MCF 10A (cell line): ENCODE data around the gene CHID1. TPM values are rescaled to one million over a fixed set of nuclear protein-coding genes. Genes with fewer than 3 reads are reported as not detected.
A peak's percentile ranks its signal among the peaks of the same experiment; 100 is the strongest.

ENCODE experiments used
- BruUV-seq: library from RNA; stranded (reverse); fragments of 400-500 nt; replicated peaks from 2 replicates; lab custom pipeline; 2021; lab: Mats Ljungman, UMichigan
- CTCF ChIA-PET: fragments of 300-600 bp; sonication (Branson Sonifier 250); formaldehyde crosslinking; extraction: SDS; loops from one replicate; lab custom pipeline; 2021; ENCODE audit warnings: antibody characterized with exemption, inconsistent platforms; lab: Yijun Ruan, JAX
- POLR2A ChIA-PET: fragments of 300-600, 350-650 bp; sonication (Branson Sonifier 250); formaldehyde crosslinking; extraction: SDS; loops from one replicate; lab custom pipeline; 2020; ENCODE audit warnings: antibody characterized with exemption, inconsistent platforms; lab: Yijun Ruan, JAX
- DNase-seq: peaks from one replicate; pipeline ENCODE4 v3.0.0-alpha.2; 2018; ENCODE audit not compliant: unreplicated experiment
- H3K27ac Mint-ChIP-seq: one replicate; pipeline ENCODE4 v1.8.0; 2022; ENCODE audit warnings: mild to moderate bottlenecking, low read depth, mixed read lengths; ENCODE audit not compliant: unreplicated experiment
- H3K27me3 Mint-ChIP-seq: one replicate; pipeline ENCODE4 v1.8.0; 2022; ENCODE audit warnings: mixed read lengths; ENCODE audit not compliant: insufficient read depth, unreplicated experiment
- H3K36me3 Mint-ChIP-seq: one replicate; pipeline ENCODE4 v1.8.0; 2022; ENCODE audit warnings: mild to moderate bottlenecking, moderate library complexity, mixed read lengths; ENCODE audit not compliant: insufficient read depth, unreplicated experiment
- H3K4me1 Mint-ChIP-seq: one replicate; pipeline ENCODE4 v1.8.0; 2022; ENCODE audit warnings: mixed read lengths; ENCODE audit not compliant: insufficient read depth, unreplicated experiment
- H3K4me3 Mint-ChIP-seq: one replicate; pipeline ENCODE4 v1.8.0; 2022; ENCODE audit warnings: mild to moderate bottlenecking, moderate library complexity, mixed read lengths; ENCODE audit not compliant: unreplicated experiment
- H3K9me3 Mint-ChIP-seq: one replicate; pipeline ENCODE4 v1.8.0; 2022; ENCODE audit warnings: mixed read lengths; ENCODE audit not compliant: unreplicated experiment
- intact Hi-C: fragments of 100-400 bp; cut with micrococcal nuclease; formaldehyde crosslinking; loops from 2 replicates; pipeline ENCODE4 v1.14.1; 2022
- total RNA-seq: library from RNA; stranded (reverse); gene quantifications from 2 replicates; pipeline ENCODE4 v1.2.3, GENCODE V29; 2022
- TF ChIP-seq, protein P1 (sequence below): fragments of 200-600 bp; IDR thresholded peaks from one replicate; pipeline ENCODE4 v1.8.0; 2022; ENCODE audit warnings: antibody characterized with exemption, mild to moderate bottlenecking; ENCODE audit not compliant: unreplicated experiment

Gene CHID1
- total RNA-seq, 1 experiment from 2014 or later, result 94.8 TPM

DNA sequence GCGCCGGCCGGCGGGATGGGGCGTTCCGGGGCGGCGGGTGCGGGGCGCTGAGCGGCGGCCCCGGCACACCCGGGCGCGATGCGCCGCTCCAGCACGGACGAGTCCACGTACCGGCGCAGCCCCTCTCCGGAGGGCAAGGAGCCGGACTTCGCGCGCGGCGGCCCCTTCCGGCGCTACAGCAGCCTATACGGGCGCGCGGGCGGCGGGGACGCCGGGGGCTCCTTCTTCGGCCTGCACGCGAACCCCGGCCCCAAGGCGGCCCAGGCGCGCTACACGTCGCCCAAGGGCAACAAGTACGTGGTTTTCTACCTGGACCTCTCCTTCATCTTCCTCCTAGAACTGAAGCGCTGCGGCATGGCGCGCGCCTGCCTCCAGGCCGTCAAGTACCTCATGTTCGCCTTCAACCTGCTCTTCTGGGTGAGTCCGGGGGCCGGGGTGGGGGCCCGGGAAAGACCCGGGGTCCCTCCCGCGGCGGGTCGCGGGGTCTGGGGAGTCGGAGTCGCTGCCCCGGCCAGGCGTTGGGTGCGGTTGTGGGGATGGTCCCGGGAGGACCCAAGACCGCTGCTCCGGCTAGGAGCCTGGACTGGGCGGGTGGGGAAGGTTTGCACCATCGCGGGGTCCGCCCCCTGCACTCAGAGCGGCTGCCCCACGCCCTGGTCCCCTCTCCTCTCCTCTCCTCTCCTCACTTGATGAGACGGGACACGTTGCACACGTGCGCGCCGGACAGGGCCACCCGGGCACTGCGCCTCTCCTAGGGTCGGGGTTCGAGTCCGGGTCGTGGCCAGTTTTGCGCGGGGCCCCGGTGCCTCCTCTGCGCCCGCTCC is 60.4 kb downstream of the CHID1 start:
- Mint-ChIP-seq H3K36me3 (peaks cover 33% of the 10 kb centered on the region), H3K4me3 (no peak overlapping the region), H3K27me3 (no peaks in the 10 kb centered on the region), H3K9me3 (no peaks in the 10 kb centered on the region), H3K4me1 (peaks cover 10% of the 10 kb centered on the region), H3K27ac (no peak overlapping the region)
- TF ChIP-seq, protein P1, sequence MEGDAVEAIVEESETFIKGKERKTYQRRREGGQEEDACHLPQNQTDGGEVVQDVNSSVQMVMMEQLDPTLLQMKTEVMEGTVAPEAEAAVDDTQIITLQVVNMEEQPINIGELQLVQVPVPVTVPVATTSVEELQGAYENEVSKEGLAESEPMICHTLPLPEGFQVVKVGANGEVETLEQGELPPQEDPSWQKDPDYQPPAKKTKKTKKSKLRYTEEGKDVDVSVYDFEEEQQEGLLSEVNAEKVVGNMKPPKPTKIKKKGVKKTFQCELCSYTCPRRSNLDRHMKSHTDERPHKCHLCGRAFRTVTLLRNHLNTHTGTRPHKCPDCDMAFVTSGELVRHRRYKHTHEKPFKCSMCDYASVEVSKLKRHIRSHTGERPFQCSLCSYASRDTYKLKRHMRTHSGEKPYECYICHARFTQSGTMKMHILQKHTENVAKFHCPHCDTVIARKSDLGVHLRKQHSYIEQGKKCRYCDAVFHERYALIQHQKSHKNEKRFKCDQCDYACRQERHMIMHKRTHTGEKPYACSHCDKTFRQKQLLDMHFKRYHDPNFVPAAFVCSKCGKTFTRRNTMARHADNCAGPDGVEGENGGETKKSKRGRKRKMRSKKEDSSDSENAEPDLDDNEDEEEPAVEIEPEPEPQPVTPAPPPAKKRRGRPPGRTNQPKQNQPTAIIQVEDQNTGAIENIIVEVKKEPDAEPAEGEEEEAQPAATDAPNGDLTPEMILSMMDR, result no peak
- BruUV-seq, result no TSS peak
- POLR2A ChIA-PET, result no interaction called here
- intact Hi-C loops, result no loop called here
- DNase-seq, result no peak
- CTCF ChIA-PET, result no interaction called here

DNA sequence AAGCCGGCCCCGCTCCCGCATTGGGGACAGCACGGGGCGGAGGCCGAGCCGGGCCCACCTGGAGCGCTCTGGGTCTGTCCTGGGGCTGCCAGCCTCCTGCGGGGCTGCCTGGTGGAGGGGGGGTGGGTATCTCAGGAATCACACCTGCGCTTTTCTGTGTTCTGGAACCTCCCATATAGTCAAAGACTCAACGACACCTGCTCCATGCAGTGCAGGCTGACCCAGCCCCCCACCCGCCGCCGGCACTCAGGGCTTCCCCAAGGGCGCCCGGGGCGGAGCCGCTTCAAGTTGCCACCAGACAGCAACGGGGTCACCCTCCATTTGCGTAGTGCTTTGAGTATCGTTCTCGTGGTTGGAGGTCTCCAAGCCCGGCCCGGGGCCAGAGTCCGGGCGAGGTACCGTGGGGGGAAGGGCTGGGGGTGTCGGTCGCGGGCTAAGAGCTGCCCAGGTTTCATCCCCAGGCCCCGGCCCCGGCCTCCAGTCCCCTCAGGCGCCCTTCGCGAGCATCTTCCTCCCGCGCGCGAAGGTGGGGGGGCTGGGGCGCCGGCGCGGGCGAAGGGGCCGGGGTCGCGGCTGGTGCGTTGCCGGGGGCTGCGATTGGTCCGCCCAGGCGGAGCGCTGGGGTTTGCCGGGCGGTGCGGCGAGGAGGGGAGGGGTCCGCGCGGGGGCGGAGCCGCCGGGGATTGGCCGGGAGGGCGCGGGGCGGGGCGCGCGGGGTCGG is 61.3 kb downstream of the CHID1 start:
- peaks cover 33% of the 10 kb centered on the region for H3K36me3 Mint-ChIP-seq
- intact Hi-C loops, result no loop called here
- no peaks in the 10 kb centered on the region for H3K9me3 Mint-ChIP-seq
- H3K4me1 Mint-ChIP-seq, result peaks cover 15% of the 10 kb centered on the region
- H3K27ac Mint-ChIP-seq, result no peak overlapping the region
- TF ChIP-seq, protein P1, result no peak
- no peak for DNase-seq
- no TSS peak for BruUV-seq
- CTCF ChIA-PET, result interaction anchor here (0.9 kb wide), 1 partner anchor 202 kb away, joined by 6 read pairs; no protein-coding TSS in a partner anchor
- no peak overlapping the region for H3K4me3 Mint-ChIP-seq
- POLR2A ChIA-PET, result no interaction called here
- no peaks in the 10 kb centered on the region for H3K27me3 Mint-ChIP-seq

DNA sequence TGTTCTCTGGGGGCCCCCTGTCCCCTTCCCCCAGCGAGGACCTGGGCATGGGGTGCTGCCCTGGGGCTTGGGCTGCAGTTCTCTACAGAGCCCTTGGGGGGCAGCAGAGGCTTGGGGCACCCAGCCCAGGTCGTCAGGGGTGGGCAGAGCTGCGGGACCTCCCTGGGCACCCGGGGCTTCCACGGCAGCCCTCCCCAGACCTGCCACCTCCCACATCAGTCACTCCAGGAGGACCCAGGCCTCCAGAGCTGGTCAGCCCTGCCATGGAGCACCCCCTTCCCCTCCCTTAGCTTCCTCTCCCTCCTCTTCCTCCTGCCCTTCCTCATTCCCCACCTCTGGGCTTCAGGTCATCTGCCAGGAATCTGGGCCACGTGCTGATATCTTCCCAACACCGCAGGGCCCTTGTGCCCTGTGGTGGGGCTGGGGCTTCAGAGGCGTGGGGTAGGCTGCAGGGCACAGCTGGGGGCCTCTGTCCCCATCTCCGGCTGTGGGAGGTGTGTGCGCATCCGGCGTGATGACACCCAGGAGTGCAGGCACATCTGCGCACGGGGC is 62.2 kb downstream of the CHID1 start:
- H3K4me1 Mint-ChIP-seq, result peaks cover 15% of the 10 kb centered on the region
- TF ChIP-seq, protein P1, result peak; percentile 87
- peak; percentile 40 for DNase-seq
- ChIA-PET POLR2A (interaction anchor here (2.7 kb wide), 2 partner anchors 18 to 29 kb away, joined by 14 to 16 read pairs; partner anchors contain the start of gene PNPLA2), CTCF (interaction anchor here (0.9 to 1.0 kb wide), 3 partner anchors 8 to 203 kb away, joined by 4 to 6 read pairs (median 4); no protein-coding TSS in a partner anchor)
- H3K36me3 Mint-ChIP-seq, result peaks cover 28% of the 10 kb centered on the region
- intact Hi-C loops, result no loop called here
- no peak overlapping the region for H3K4me3 Mint-ChIP-seq
- H3K27ac Mint-ChIP-seq, result no peak overlapping the region
- BruUV-seq, result no TSS peak
- no peaks in the 10 kb centered on the region for H3K27me3 Mint-ChIP-seq
- no peaks in the 10 kb centered on the region for H3K9me3 Mint-ChIP-seq
